Measurements from ENCODE around the gene ZFAND2B. TPM values are rescaled to one million over a fixed set of nuclear protein-coding genes. Genes with fewer than 3 reads are reported as not detected.

Gene ZFAND2B
- total RNA-seq, 1 donor from 2014 or later = 41.1 TPM

- no peak for ATAC-seq
Measured at GRCh38 chr2:219220652-219221402, 14.2 kb downstream of the ZFAND2B start.

- no peak for ATAC-seq
Measured at GRCh38 chr2:219221957-219222518, 15.5 kb downstream of the ZFAND2B start.

GRCh38 chr2:219223831-219224610, 17.4 kb downstream of the ZFAND2B start:
- ATAC-seq = no peak

GRCh38 chr2:219225350-219225749, 18.8 kb downstream of the ZFAND2B start:
- ATAC-seq = no peak

GRCh38 chr2:219228041-219228910, 21.7 kb downstream of the ZFAND2B start:
- no peak for ATAC-seq

- ATAC-seq = peak; percentile 6
Measured at GRCh38 chr2:219228911-219229304, 22.3 kb downstream of the ZFAND2B start.

GRCh38 chr2:219229305-219230058, 22.9 kb downstream of the ZFAND2B start, which contains the start of the genes ANKZF1 and ATG9A:
Gene ANKZF1, plus strand, starts transcription at chr2:219229806. Its CDS starts 452 bp downstream, at chr2:219230258.
Gene ATG9A, minus strand, starts transcription at chr2:219229636. Its CDS starts 1,612 bp downstream, at chr2:219228024.
- ATAC-seq = peak; percentile 98

- peak; percentile 63 for ATAC-seq
Measured at GRCh38 chr2:219230059-219230540, 23.5 kb downstream of the ZFAND2B start.

- no peak for ATAC-seq
Measured at GRCh38 chr2:219234331-219234730, 27.7 kb downstream of the ZFAND2B start.

GRCh38 chr2:219243291-219243761, 36.7 kb downstream of the ZFAND2B start:
- no peak for ATAC-seq

GRCh38 chr2:219244789-219245147, 38.2 kb downstream of the ZFAND2B start:
- no peak for ATAC-seq

- ATAC-seq = peak; percentile 56
Measured at GRCh38 chr2:219245148-219245898, 38.7 kb downstream of the ZFAND2B start, which contains the start of the genes GLB1L and STK16. Gene GLB1L, minus strand, starts transcription at chr2:219245444. Its CDS starts 1,871 bp downstream, at chr2:219243573. Gene STK16, plus strand, starts transcription at chr2:219245479. Its CDS starts 521 bp downstream, at chr2:219246000.

GRCh38 chr2:219245899-219246230, 39.3 kb downstream of the ZFAND2B start:
- ATAC-seq = no peak

- no peak for ATAC-seq
Measured at GRCh38 chr2:219246559-219246958, 40.0 kb downstream of the ZFAND2B start.

GRCh38 chr2:219247678-219248642, 41.4 kb downstream of the ZFAND2B start:
- ATAC-seq = no peak

- ATAC-seq = no peak
Measured at GRCh38 chr2:219248845-219249202, 42.2 kb downstream of the ZFAND2B start.

GRCh38 chr2:219249203-219249980, 42.8 kb downstream of the ZFAND2B start:
- ATAC-seq = peak; percentile 79

- no peak for ATAC-seq
Measured at GRCh38 chr2:219250049-219250781, 43.6 kb downstream of the ZFAND2B start.

All from esophagus mucosa (tissue), 1 donor.